GM12878 (cell line): Measurements from ENCODE around the gene FASTKD2. TPM values are rescaled to one million over a fixed set of nuclear protein-coding genes. Genes with fewer than 3 reads are reported as not detected.

ENCODE experiments used
- ATAC-seq: fragments of 200-7000 bp; cut with Tn5 transposase; 3 replicates; pipeline ENCODE4 v1.9.1; 2020; ENCODE audit warnings: mild to moderate bottlenecking, moderate library complexity
- BruUV-seq: library from RNA; stranded (reverse); fragments of 400-500 nt; replicated peaks from 2 replicates; lab custom pipeline; 2021; lab: Mats Ljungman, UMichigan
- CTCF ChIA-PET: fragments of 300-600 bp; sonication (Branson Sonifier 250); formaldehyde crosslinking; extraction: SDS; loops from one replicate; lab custom pipeline; 2021; ENCODE audit warnings: inconsistent platforms; lab: Yijun Ruan, JAX
- POLR2A ChIA-PET: fragments of 350-600 bp; formaldehyde crosslinking; extraction: SDS; loops from one replicate; lab custom pipeline; 2021; ENCODE audit warnings: inconsistent platforms; lab: Charles Lee
- RAD21 ChIA-PET: fragments of 300-600 bp; sonication (Branson Sonifier 250); formaldehyde crosslinking; loops from one replicate; lab custom pipeline; 2023; ENCODE audit warnings: antibody characterized with exemption; ENCODE audit not compliant: unreplicated experiment; lab: Charles Lee
- SMC1A ChIA-PET: fragments of 300-600 bp; sonication (Branson Sonifier 250); formaldehyde crosslinking; loops from one replicate; lab custom pipeline; 2023; ENCODE audit not compliant: unreplicated experiment, uncharacterized antibody; lab: Charles Lee
- DNase-seq: peaks from one replicate; pipeline ENCODE4 v3.0.0-alpha.2; 2011; ENCODE audit warnings: low read depth, low spot score
- FAIRE-seq: peaks from 3 replicates; lab custom pipeline; 2011; peaks lifted over from hg19 to GRCh38; lab: Jason Lieb, UNC
- H2AFZ ChIP-seq: 2 replicates; pipeline ENCODE4 v1.6.0; 2011; ENCODE audit warnings: low read depth, low read length, control low read depth; ENCODE audit not compliant: control insufficient read depth
- H3K27ac ChIP-seq: 2 replicates; pipeline ENCODE4 v1.5.1; 2011; ENCODE audit warnings: control low read depth; ENCODE audit not compliant: control insufficient read depth, insufficient read depth
- H3K27me3 ChIP-seq, 2 experiments: replicated peaks in 1 of 2; 2 replicates each; pipeline versions ENCODE4 v1.6.0 to v1.6.1; 2011; ENCODE audit warnings: low read length in 1 of 2; ENCODE audit not compliant: control insufficient read depth in 2 of 2, insufficient read depth in 2 of 2
- H3K36me3 ChIP-seq, 2 experiments: 2 replicates each; pipeline ENCODE4 v1.5.1; 2011; ENCODE audit warnings: low read length in 1 of 2; ENCODE audit not compliant: control insufficient read depth in 2 of 2, insufficient read depth in 2 of 2
- H3K4me1 ChIP-seq: 2 replicates; pipeline ENCODE4 v1.6.1; 2011; ENCODE audit warnings: mild to moderate bottlenecking, low read length, moderate library complexity, mixed read lengths; ENCODE audit not compliant: control insufficient read depth, insufficient read depth
- H3K4me2 ChIP-seq: 2 replicates; pipeline ENCODE4 v1.6.0; 2011; ENCODE audit warnings: control low read depth; ENCODE audit not compliant: control insufficient read depth, insufficient read depth
- H3K4me3 ChIP-seq: fragments of 200-600 bp; sonication (generic); 2 replicates; pipeline ENCODE4 v1.5.1; 2016
- H3K79me2 ChIP-seq: 2 replicates; pipeline ENCODE4 v1.6.0; 2011; ENCODE audit warnings: low read length; ENCODE audit not compliant: control insufficient read depth, insufficient read depth
- H3K9ac ChIP-seq: 2 replicates; pipeline ENCODE4 v1.8.0; 2011; ENCODE audit warnings: low read length, control low read depth, mixed read lengths; ENCODE audit not compliant: control insufficient read depth, insufficient read depth
- H3K9me3 ChIP-seq: replicated peaks from 3 replicates; pipeline ENCODE4 v1.5.1; 2011; ENCODE audit warnings: mild to moderate bottlenecking, low read length; ENCODE audit not compliant: control insufficient read depth, insufficient read depth
- H4K20me1 ChIP-seq: 2 replicates; pipeline ENCODE4 v1.6.0; 2011; ENCODE audit not compliant: control insufficient read depth, insufficient read depth
- ASH2L ChIP-seq: fragments of 300-600, 200-600 bp; sonication (generic); IDR thresholded peaks from 2 replicates; pipeline ENCODE4 v1.6.1; 2017; ENCODE audit warnings: low read depth, mild to moderate bottlenecking, borderline replicate concordance
- BACH1 ChIP-seq: fragments of 450-650 bp; IDR thresholded peaks from 2 replicates; pipeline ENCODE4 v1.6.1; 2017; ENCODE audit warnings: mild to moderate bottlenecking, borderline replicate concordance
- ESRRA ChIP-seq: IDR thresholded peaks from 2 replicates; pipeline ENCODE4 v1.6.1; 2012; ENCODE audit warnings: mild to moderate bottlenecking, low read length, improper control_type of control experiment
- EZH2 ChIP-seq: IDR thresholded peaks from 2 replicates; pipeline ENCODE4 v1.6.1; 2012; ENCODE audit warnings: low read depth, mild to moderate bottlenecking, control low read depth, inconsistent platforms, low read length, borderline replicate concordance; ENCODE audit not compliant: control insufficient read depth
- FOXM1 ChIP-seq: IDR thresholded peaks from 2 replicates; pipeline ENCODE4 v1.6.1; 2012; ENCODE audit warnings: low read depth, mild to moderate bottlenecking, inconsistent platforms, low read length, moderate library complexity
- IRF4 ChIP-seq: IDR thresholded peaks from 2 replicates; pipeline ENCODE4 v1.6.1; 2011; ENCODE audit warnings: low read depth, low read length
- KAT2A ChIP-seq: conservative IDR thresholded peaks from 2 replicates; pipeline ENCODE4 v1.6.1; 2011; ENCODE audit warnings: low read depth, low read length; ENCODE audit not compliant: control insufficient read depth
- MTA3 ChIP-seq: IDR thresholded peaks from 2 replicates; pipeline ENCODE4 v1.6.1; 2012; ENCODE audit warnings: low read length, inconsistent platforms, borderline replicate concordance
- POU2F2 ChIP-seq: IDR thresholded peaks from 3 replicates; pipeline ENCODE4 v1.6.1; 2011; ENCODE audit warnings: low read depth, mild to moderate bottlenecking, low read length, borderline replicate concordance
- RELB ChIP-seq: fragments of 450-650 bp; IDR thresholded peaks from 2 replicates; pipeline ENCODE4 v1.6.1; 2017; ENCODE audit warnings: low read depth, mild to moderate bottlenecking, moderate library complexity
- SPI1 ChIP-seq: IDR thresholded peaks from 2 replicates; pipeline ENCODE4 v1.6.1; 2011; ENCODE audit warnings: low read depth, mild to moderate bottlenecking, low read length, moderate library complexity, borderline replicate concordance; ENCODE audit not compliant: insufficient read depth
- TAF1 ChIP-seq: IDR thresholded peaks from 2 replicates; pipeline ENCODE4 v1.6.1; 2011; ENCODE audit warnings: mild to moderate bottlenecking, low read depth, low read length, borderline replicate concordance
- ZNF217 ChIP-seq: fragments of 450-650 bp; IDR thresholded peaks from 2 replicates; pipeline ENCODE4 v1.6.1; 2017; ENCODE audit warnings: antibody characterized with exemption, mild to moderate bottlenecking
- ZNF274 ChIP-seq: IDR thresholded peaks from one replicate; pipeline ENCODE4 v1.8.0; 2011; ENCODE audit not compliant: insufficient read length, insufficient read depth
- ZNF622 ChIP-seq: fragments of 450-650 bp; IDR thresholded peaks from 2 replicates; pipeline ENCODE4 v1.6.1; 2017; ENCODE audit warnings: mild to moderate bottlenecking, inconsistent platforms
- WGBS: methylation state at CpG from one replicate; pipeline ENCODE4 v1.1.6; 2016; ENCODE audit warnings: low lambda C conversion rate; ENCODE audit not compliant: insufficient replicate concordance, insufficient coverage; ENCODE audit errors: missing lambda C conversion rate; 5-methylcytosine and 5-hydroxymethylcytosine counted together
- in situ Hi-C: fragments of 300-500 bp; cut with MboI; formaldehyde crosslinking; loops from 9 replicates; pipeline ENCODE4 v1.14.3; 2018; ENCODE audit warnings: mixed read lengths
- intact Hi-C: fragments of 100-400 bp; cut with micrococcal nuclease; formaldehyde crosslinking; loops from one replicate; pipeline ENCODE4 v1.14.2; 2022; ENCODE audit not compliant: unreplicated experiment
- polyA plus RNA-seq, 11 experiments: library from polyadenylated mRNA; depleted of rRNA in 4 of 11; unstranded in 6 of 11; stranded (reverse) in 5 of 11; fragments of >200 nt; fragmentation: Nextera tagmentation in 4 of 11; fragmentation: Illumina TruSeq in 1 of 11; extraction: Ambion mirVana in 4 of 11; extraction: Trizol in 1 of 11; gene quantifications; 1 replicate in 1 of 11; 2 replicates in 10 of 11; pipeline versions ENCODE4 v1.2.1 to v1.2.3, GENCODE V29; 2011 to 2016; ENCODE audit warnings: inconsistent platforms in 2 of 11, missing spikeins in 2 of 11, low read depth in 1 of 11
- total RNA-seq, 4 experiments: library from RNA; depleted of rRNA in 3 of 4; stranded (reverse); fragments of >200 nt in 3 of 4; fragmentation: Illumina TruSeq in 1 of 4; extraction: Trizol in 1 of 4; gene quantifications; 2 replicates each; pipeline versions ENCODE4 v1.2.1 to v1.2.3, GENCODE V29; 2013 to 2021

The FASTKD2 gene
- total and polyA plus RNA-seq, 10 of the 15 experiments (the other 5 are each of a cell fraction or from before 2014, with no cell fraction given) = 32.1 to 115 (median 52.3) TPM

- no peak for TF ChIP-seq MTA3
- TF ChIP-seq ASH2L = no peak
- no peak for TF ChIP-seq EZH2
- no peak for TF ChIP-seq ESRRA
Observed at GRCh38 chr2:206800506-206801417, 35.4 kb downstream of the FASTKD2 start (continued).

- H3K9ac ChIP-seq = no peak overlapping the region
- H3K4me2 ChIP-seq = no peak overlapping the region
- 74% methylated on average over 9 of the region's 9 CpGs for WGBS
- ChIA-PET POLR2A (no interaction called here), CTCF (interaction anchor here (0.6 to 4.0 kb wide), 14 partner anchors 10 to 703 kb away, joined by 3 to 44 read pairs (median 5); no protein-coding TSS in a partner anchor), SMC1A (interaction anchor here (0.5 to 3.2 kb wide), 12 partner anchors 10 to 675 kb away, joined by 3 to 24 read pairs (median 3); partner anchors contain the start of genes FASTKD2 and MDH1B), RAD21 (interaction anchor here (0.7 to 4.4 kb wide), 8 partner anchors 41 to 671 kb away, joined by 3 to 34 read pairs (median 4); no protein-coding TSS in a partner anchor)
- H3K79me2 ChIP-seq = no peaks in the 10 kb centered on the region
- peaks cover 3% of the 10 kb centered on the region for H3K4me1 ChIP-seq
- FAIRE-seq (no peak), ATAC-seq (no peak), DNase-seq (no peak)
- no peaks in the 10 kb centered on the region for H3K36me3 ChIP-seq
- H3K4me3 ChIP-seq = no peak overlapping the region
- no peaks in the 10 kb centered on the region for H4K20me1 ChIP-seq
- TF ChIP-seq SPI1 (no peak), ZNF274 (no peak), BACH1 (no peak), RELB (no peak), TAF1 (no peak), IRF4 (no peak), FOXM1 (no peak), ZNF217 (no peak), ZNF622 (no peak), KAT2A (no peak), POU2F2 (no peak)
- no peaks in the 10 kb centered on the region for H3K27me3 ChIP-seq
- no peak overlapping the region for H3K27ac ChIP-seq
- no peak overlapping the region for H2AFZ ChIP-seq
- intact Hi-C loops (loop anchor here (10.0 kb wide), 2 partner anchors 273 to 553 kb away; no protein-coding TSS in a partner anchor), in situ Hi-C loops (no loop called here)
- BruUV-seq = no TSS peak
- no peaks in the 10 kb centered on the region for H3K9me3 ChIP-seq
Observed at GRCh38 chr2:206801418-206802189, 36.2 kb downstream of the FASTKD2 start.
